ENCODE data around the gene IGSF23. TPM values are rescaled to one million over a fixed set of nuclear protein-coding genes. Genes with fewer than 3 reads are reported as not detected.
A peak's percentile ranks its signal among the peaks of the same experiment; 100 is the strongest.
"Not testable (repeated sequence)": the region's sequence is repeated elsewhere in the genome, so short reads cannot be mapped to it uniquely, and the experiment has no call there.

The IGSF23 gene
- total RNA-seq, 1 experiment from 2014 or later = not detected

GRCh38 chr19:44668985-44669764, 55.8 kb downstream of the IGSF23 start:
- Mint-ChIP-seq H3K36me3 (ENCODE audit: insufficient read depth, unreplicated experiment) (peaks cover 81% of the 10 kb centered on the region), H3K9me3 (ENCODE audit: low read depth, unreplicated experiment) (no peaks in the 10 kb centered on the region), H3K27me3 (ENCODE audit: unreplicated experiment) (no peaks in the 10 kb centered on the region), H3K4me1 (ENCODE audit: low read depth, unreplicated experiment) (peaks cover 9% of the 10 kb centered on the region), H3K4me3 (ENCODE audit: low read depth, unreplicated experiment) (no peak overlapping the region), H3K27ac (ENCODE audit: unreplicated experiment) (peak overlapping the region; percentile 84)
- no peak for DNase-seq
- intact Hi-C loops (cut with micrococcal nuclease; ENCODE audit: unreplicated experiment) = no loop called here
- no TSS peak for BruUV-seq (replicated peaks)
- CTCF ChIA-PET = interaction anchor here (0.7 kb wide), 1 partner anchor 17 kb away, joined by 3 read pairs; no protein-coding TSS in a partner anchor
- TF ChIP-seq, protein P1, sequence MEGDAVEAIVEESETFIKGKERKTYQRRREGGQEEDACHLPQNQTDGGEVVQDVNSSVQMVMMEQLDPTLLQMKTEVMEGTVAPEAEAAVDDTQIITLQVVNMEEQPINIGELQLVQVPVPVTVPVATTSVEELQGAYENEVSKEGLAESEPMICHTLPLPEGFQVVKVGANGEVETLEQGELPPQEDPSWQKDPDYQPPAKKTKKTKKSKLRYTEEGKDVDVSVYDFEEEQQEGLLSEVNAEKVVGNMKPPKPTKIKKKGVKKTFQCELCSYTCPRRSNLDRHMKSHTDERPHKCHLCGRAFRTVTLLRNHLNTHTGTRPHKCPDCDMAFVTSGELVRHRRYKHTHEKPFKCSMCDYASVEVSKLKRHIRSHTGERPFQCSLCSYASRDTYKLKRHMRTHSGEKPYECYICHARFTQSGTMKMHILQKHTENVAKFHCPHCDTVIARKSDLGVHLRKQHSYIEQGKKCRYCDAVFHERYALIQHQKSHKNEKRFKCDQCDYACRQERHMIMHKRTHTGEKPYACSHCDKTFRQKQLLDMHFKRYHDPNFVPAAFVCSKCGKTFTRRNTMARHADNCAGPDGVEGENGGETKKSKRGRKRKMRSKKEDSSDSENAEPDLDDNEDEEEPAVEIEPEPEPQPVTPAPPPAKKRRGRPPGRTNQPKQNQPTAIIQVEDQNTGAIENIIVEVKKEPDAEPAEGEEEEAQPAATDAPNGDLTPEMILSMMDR (IDR thresholded peaks at IDR 0.05; ENCODE audit: unreplicated experiment) = no peak

- H3K4me1 Mint-ChIP-seq (ENCODE audit: low read depth, unreplicated experiment); H3K27me3 Mint-ChIP-seq (ENCODE audit: unreplicated experiment); H3K9me3 Mint-ChIP-seq (ENCODE audit: low read depth, unreplicated experiment); intact Hi-C loops (cut with micrococcal nuclease; ENCODE audit: unreplicated experiment); DNase-seq; H3K4me3 Mint-ChIP-seq (ENCODE audit: low read depth, unreplicated experiment): not testable (repeated sequence)
- BruUV-seq (replicated peaks) = TSS peak; percentile 5
- H3K27ac Mint-ChIP-seq (ENCODE audit: unreplicated experiment) = peak overlapping the region; percentile 84
- CTCF ChIA-PET = interaction anchor here (0.7 kb wide), 1 partner anchor 17 kb away, joined by 3 read pairs; no protein-coding TSS in a partner anchor
- H3K36me3 Mint-ChIP-seq (ENCODE audit: insufficient read depth, unreplicated experiment) = peaks cover 81% of the 10 kb centered on the region
Observed at GRCh38 chr19:44670027-44670426, 56.7 kb downstream of the IGSF23 start.

DNA sequence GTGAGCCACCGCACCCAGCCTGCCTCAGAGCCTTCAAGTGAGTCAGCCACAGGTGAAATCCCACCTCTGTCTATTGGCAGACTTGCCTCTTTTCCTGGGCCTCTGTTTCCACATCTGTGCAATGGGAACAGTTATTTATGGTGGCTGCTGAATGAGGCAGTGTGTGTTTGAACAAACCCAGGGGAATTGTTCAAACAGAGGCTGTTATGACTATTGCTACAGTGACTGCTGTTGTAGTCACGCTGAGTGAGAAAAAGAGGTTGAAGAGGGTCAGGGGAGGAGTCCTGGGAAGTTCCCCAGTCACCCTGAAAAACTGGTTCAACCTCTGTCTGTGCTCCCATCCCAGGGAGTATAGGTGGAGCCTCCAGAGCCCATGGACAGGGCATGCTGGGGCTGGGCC, 58.0 kb downstream of the IGSF23 start, which contains the start of gene CEACAM19:
CEACAM19 (plus strand) TSS at position 83 of the 400 bp plus-strand sequence. CDS start 450 bp downstream, outside the sequence.
- Mint-ChIP-seq H3K9me3 (ENCODE audit: low read depth, unreplicated experiment) (no peaks in the 10 kb centered on the region), H3K36me3 (ENCODE audit: insufficient read depth, unreplicated experiment) (peaks cover 81% of the 10 kb centered on the region), H3K4me1 (ENCODE audit: low read depth, unreplicated experiment) (peaks cover 10% of the 10 kb centered on the region), H3K27me3 (ENCODE audit: unreplicated experiment) (no peaks in the 10 kb centered on the region), H3K4me3 (ENCODE audit: low read depth, unreplicated experiment) (no peak within 1 kb of the TSS), H3K27ac (ENCODE audit: unreplicated experiment) (no peak within 1 kb of the TSS)
- intact Hi-C loops (cut with micrococcal nuclease; ENCODE audit: unreplicated experiment) = no loop called here
- DNase-seq = no peak
- no TSS peak for BruUV-seq (replicated peaks)
- CTCF ChIA-PET = no interaction called here
- TF ChIP-seq, protein P1 (IDR thresholded peaks at IDR 0.05; ENCODE audit: unreplicated experiment) = no peak

DNA sequence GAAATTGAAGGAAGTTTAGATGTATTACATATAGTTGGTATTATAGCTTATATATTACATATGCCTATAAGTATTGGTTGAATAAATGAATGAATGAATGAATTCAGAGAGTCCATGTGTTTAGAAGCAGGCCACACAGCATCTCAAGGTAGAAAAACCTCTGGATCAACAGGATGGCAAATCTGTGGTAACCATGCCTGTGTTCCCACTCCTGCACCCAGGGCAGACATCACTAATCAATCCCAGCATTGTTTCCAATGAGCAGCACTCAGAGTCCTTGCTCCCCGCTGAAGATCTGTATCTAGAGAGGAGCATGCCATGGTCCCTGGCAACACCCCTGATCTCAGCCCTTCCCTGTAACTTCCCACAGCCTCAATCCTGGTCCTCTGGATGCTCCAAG, 58.9 kb downstream of the IGSF23 start:
- no TSS peak for BruUV-seq (replicated peaks)

More for the DNA sequence above, 58.9 kb downstream of the IGSF23 start:
- CTCF ChIA-PET = interaction anchor here (1.0 kb wide), 1 partner anchor 95 kb away, joined by 3 read pairs; no protein-coding TSS in a partner anchor
- Mint-ChIP-seq H3K4me3 (ENCODE audit: low read depth, unreplicated experiment) (no peak overlapping the region), H3K27ac (ENCODE audit: unreplicated experiment) (peak overlapping the region; percentile 17), H3K27me3 (ENCODE audit: unreplicated experiment) (no peaks in the 10 kb centered on the region), H3K4me1 (ENCODE audit: low read depth, unreplicated experiment) (peaks cover 18% of the 10 kb centered on the region), H3K36me3 (ENCODE audit: insufficient read depth, unreplicated experiment) (peaks cover 82% of the 10 kb centered on the region), H3K9me3 (ENCODE audit: low read depth, unreplicated experiment) (no peaks in the 10 kb centered on the region)
- intact Hi-C loops (cut with micrococcal nuclease; ENCODE audit: unreplicated experiment) = no loop called here
- DNase-seq = no peak
- TF ChIP-seq, protein P1 (IDR thresholded peaks at IDR 0.05; ENCODE audit: unreplicated experiment) = no peak

Data from Calu3 (cell line).